ENCODE data around the gene TRIM52. TPM values are rescaled to one million over a fixed set of nuclear protein-coding genes. Genes with fewer than 3 reads are reported as not detected.

TRIM52 gene
- total and polyA plus RNA-seq, 2 of the 4 experiments (the other 2 are of a cell fraction), result 2.3 to 6.9 TPM

DNA sequence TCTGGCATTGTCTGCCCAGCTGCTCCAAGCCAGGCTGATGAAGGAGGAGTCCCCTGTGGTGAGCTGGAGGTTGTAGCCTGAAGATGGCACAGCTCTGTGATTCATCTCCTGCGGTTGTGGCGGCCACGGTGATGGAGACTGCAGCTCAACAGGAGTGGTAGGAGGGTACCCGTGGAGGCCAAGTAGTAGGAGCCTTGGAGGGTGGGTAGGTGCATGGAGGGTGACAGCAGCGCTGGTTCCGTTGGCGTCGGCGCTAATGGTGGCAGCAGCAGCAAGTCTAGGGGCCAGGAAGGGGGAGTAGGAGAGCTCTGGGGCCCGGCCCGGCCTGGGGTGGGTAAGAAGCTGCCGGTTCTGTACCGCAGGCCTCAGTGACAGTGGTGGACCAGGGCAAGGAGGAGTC lies 22.4 kb upstream of the TRIM52 start:
- Histone ChIP-seq H3K14ac (replicated peaks; ENCODE audit: low read depth, low read length) (no peak overlapping the region), H4K91ac (ENCODE audit: insufficient read depth, low read depth, low read length) (no peak overlapping the region), H4K5ac (ENCODE audit: low read depth, low read length) (no peak overlapping the region), H3K56ac (ENCODE audit: extremely low read depth, insufficient read depth, low read length) (no peak overlapping the region), H3K27me3 (ENCODE audit: control insufficient read depth, insufficient read depth, low read length) (no peaks in the 10 kb centered on the region), H2BK5ac (ENCODE audit: low read depth, low read length, poor library complexity, severe bottlenecking) (no peak overlapping the region), H2AK9ac (replicated peaks; ENCODE audit: low read depth, low read length, poor library complexity) (no peak overlapping the region), H2BK20ac (ENCODE audit: low read depth, low read length) (no peak overlapping the region), H3K18ac (ENCODE audit: low read depth, low read length) (no peak overlapping the region), H4K20me1 (ENCODE audit: insufficient read depth, low read length) (no peaks in the 10 kb centered on the region), H2BK15ac (ENCODE audit: low read depth, low read length) (no peak overlapping the region), H3K79me1 (ENCODE audit: low read depth in 1 of 2, low read length in 2 of 2) (no peaks in the 10 kb centered on the region), H3K36me3 (ENCODE audit: control insufficient read depth, insufficient read depth, low read length) (no peaks in the 10 kb centered on the region), H4K8ac (ENCODE audit: low read depth in 2 of 2, low read length in 2 of 2) (no peak overlapping the region), H3K23ac (ENCODE audit: low read depth, low read length) (no peak overlapping the region), H2BK120ac (ENCODE audit: low read depth, low read length) (no peak overlapping the region), H3K4me3 (ENCODE audit: insufficient read depth, low read depth, low read length) (no peak overlapping the region), H3K4me1 (ENCODE audit: control insufficient read depth, insufficient read depth, low read length) (no peaks in the 10 kb centered on the region), H2AK5ac (ENCODE audit: low read depth, low read length) (no peak overlapping the region), H3K4me2 (ENCODE audit: low read depth, low read length) (no peak overlapping the region), H3K9me3 (ENCODE audit: control insufficient read depth, insufficient read depth, low read length) (no peaks in the 10 kb centered on the region), H2AFZ (replicated peaks; ENCODE audit: low read length, poor library complexity) (no peak overlapping the region), H3K9ac (ENCODE audit: low read depth, low read length) (no peak overlapping the region), H3K9me1 (ENCODE audit: insufficient read depth, low read length) (no peaks in the 10 kb centered on the region), H3K27ac (ENCODE audit: insufficient read depth, low read length) (no peak overlapping the region), H3K4ac (ENCODE audit: low read depth, low read length) (no peak overlapping the region)
- no TSS peak for BruUV-seq (replicated peaks)
- in situ Hi-C loops (cut with MboI; ENCODE audit: low sequenced_read_pairs) (no loop called here), dilution Hi-C loops (cut with HindIII; ENCODE audit: low sequenced_read_pairs, unreplicated experiment) (no loop called here), intact Hi-C loops (cut with micrococcal nuclease) (no loop called here)
- CTCF ChIA-PET, result no interaction called here
- POLR2A ChIA-PET (ENCODE audit: unreplicated experiment), result no interaction called here
- DNase-seq, result no peak
- TF ChIP-seq POLR2A (IDR thresholded peaks at IDR 0.05; ENCODE audit: low read depth, low read length) (no peak), BHLHE40 (IDR thresholded peaks at IDR 0.05; ENCODE audit: low read depth, low read length) (no peak), MXI1 (IDR thresholded peaks at IDR 0.05; ENCODE audit: borderline replicate concordance, low read depth, low read length) (no peak), CEBPB (IDR thresholded peaks at IDR 0.05; ENCODE audit: low read depth, low read length) (no peak), MAFK (IDR thresholded peaks at IDR 0.05; ENCODE audit: low read depth, low read length) (no peak), RCOR1 (IDR thresholded peaks at IDR 0.05; ENCODE audit: insufficient replicate concordance, low read length) (no peak), SMC3 (IDR thresholded peaks at IDR 0.05; ENCODE audit: low read depth, low read length) (no peak), RFX5 (IDR thresholded peaks at IDR 0.05; ENCODE audit: low read depth, low read length) (no peak), FOS (IDR thresholded peaks at IDR 0.05; ENCODE audit: low read depth, low read length) (no peak), NFE2L2 (IDR thresholded peaks at IDR 0.05; ENCODE audit: low read depth, low read length) (no peak), MAZ (IDR thresholded peaks at IDR 0.05; ENCODE audit: borderline replicate concordance, low read depth, low read length) (no peak), RAD21 (IDR thresholded peaks at IDR 0.05; ENCODE audit: low read length) (no peak), CHD1 (IDR thresholded peaks at IDR 0.05; ENCODE audit: low read depth, low read length) (no peak)
- TF ChIP-seq, protein P1, sequence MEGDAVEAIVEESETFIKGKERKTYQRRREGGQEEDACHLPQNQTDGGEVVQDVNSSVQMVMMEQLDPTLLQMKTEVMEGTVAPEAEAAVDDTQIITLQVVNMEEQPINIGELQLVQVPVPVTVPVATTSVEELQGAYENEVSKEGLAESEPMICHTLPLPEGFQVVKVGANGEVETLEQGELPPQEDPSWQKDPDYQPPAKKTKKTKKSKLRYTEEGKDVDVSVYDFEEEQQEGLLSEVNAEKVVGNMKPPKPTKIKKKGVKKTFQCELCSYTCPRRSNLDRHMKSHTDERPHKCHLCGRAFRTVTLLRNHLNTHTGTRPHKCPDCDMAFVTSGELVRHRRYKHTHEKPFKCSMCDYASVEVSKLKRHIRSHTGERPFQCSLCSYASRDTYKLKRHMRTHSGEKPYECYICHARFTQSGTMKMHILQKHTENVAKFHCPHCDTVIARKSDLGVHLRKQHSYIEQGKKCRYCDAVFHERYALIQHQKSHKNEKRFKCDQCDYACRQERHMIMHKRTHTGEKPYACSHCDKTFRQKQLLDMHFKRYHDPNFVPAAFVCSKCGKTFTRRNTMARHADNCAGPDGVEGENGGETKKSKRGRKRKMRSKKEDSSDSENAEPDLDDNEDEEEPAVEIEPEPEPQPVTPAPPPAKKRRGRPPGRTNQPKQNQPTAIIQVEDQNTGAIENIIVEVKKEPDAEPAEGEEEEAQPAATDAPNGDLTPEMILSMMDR (conservative IDR thresholded peaks at IDR 0.05; ENCODE audit: low read depth, low read length), result no peak
- TF ChIP-seq, protein P2, sequence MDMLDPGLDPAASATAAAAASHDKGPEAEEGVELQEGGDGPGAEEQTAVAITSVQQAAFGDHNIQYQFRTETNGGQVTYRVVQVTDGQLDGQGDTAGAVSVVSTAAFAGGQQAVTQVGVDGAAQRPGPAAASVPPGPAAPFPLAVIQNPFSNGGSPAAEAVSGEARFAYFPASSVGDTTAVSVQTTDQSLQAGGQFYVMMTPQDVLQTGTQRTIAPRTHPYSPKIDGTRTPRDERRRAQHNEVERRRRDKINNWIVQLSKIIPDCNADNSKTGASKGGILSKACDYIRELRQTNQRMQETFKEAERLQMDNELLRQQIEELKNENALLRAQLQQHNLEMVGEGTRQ (IDR thresholded peaks at IDR 0.05; ENCODE audit: low read depth, low read length), result no peak
- TF ChIP-seq, protein P3, sequence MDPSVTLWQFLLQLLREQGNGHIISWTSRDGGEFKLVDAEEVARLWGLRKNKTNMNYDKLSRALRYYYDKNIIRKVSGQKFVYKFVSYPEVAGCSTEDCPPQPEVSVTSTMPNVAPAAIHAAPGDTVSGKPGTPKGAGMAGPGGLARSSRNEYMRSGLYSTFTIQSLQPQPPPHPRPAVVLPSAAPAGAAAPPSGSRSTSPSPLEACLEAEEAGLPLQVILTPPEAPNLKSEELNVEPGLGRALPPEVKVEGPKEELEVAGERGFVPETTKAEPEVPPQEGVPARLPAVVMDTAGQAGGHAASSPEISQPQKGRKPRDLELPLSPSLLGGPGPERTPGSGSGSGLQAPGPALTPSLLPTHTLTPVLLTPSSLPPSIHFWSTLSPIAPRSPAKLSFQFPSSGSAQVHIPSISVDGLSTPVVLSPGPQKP (IDR thresholded peaks at IDR 0.05; ENCODE audit: borderline replicate concordance, low read depth, low read length), result no peak
- no peak for ATAC-seq (ENCODE audit: low read depth)
- no CpG with 5 or more reads among the region's 13 CpGs for WGBS, 2 experiments (ENCODE audit: extremely low coverage in 2 of 2, insufficient read length in 1 of 2)

All from IMR-90 (cell line).